ENCODE results near the gene TOLLIP.

TOLLIP gene

GRCh38 chr11:1237851-1238250, 71.6 kb downstream of the TOLLIP start:
- intact Hi-C loops (cut with DNase I) = no loop called here
- peak in 3 of 10 donors; percentile 26 to 70 (median 49) for DNase-seq

GRCh38 chr11:1237128-1237580, 72.3 kb downstream of the TOLLIP start:
- intact Hi-C loops (cut with DNase I) = no loop called here
- peak in 3 of 10 donors; percentile 52 to 71 (median 67) for DNase-seq

GRCh38 chr11:1236316-1237127, 72.9 kb downstream of the TOLLIP start:
- intact Hi-C loops (cut with DNase I) = no loop called here
- peak in 4 of 10 donors; percentile 3 to 78 (median 70) for DNase-seq

- peak in 5 of 10 donors; percentile 4 to 77 (median 39) for DNase-seq
- intact Hi-C loops (cut with DNase I) = no loop called here
Observed at GRCh38 chr11:1235901-1236315, 73.5 kb downstream of the TOLLIP start.

GRCh38 chr11:1235306-1235900, 74.0 kb downstream of the TOLLIP start:
- peak in 4 of 10 donors; percentile 1 to 55 (median 34) for DNase-seq
- intact Hi-C loops (cut with DNase I) = no loop called here

GRCh38 chr11:1234771-1235305, 74.6 kb downstream of the TOLLIP start:
- intact Hi-C loops (cut with DNase I) = no loop called here
- peak in 5 of 10 donors; percentile 2 to 84 (median 65) for DNase-seq

- DNase-seq = peak in 5 of 10 donors; percentile 4 to 82 (median 47)
- intact Hi-C loops (cut with DNase I) = no loop called here
Observed at GRCh38 chr11:1234054-1234720, 75.2 kb downstream of the TOLLIP start.

GRCh38 chr11:1233351-1234053, 75.9 kb downstream of the TOLLIP start:
- intact Hi-C loops (cut with DNase I) = no loop called here
- peak in 5 of 10 donors; percentile 2 to 64 (median 35) for DNase-seq

GRCh38 chr11:1232883-1233321, 76.5 kb downstream of the TOLLIP start:
- intact Hi-C loops (cut with DNase I) = no loop called here

GRCh38 chr11:1232021-1232882, 77.2 kb downstream of the TOLLIP start:
- peak in 5 of 10 donors; percentile 3 to 76 (median 61) for DNase-seq
- intact Hi-C loops (cut with DNase I) = no loop called here

More at GRCh38 chr11:1232883-1233321, 76.5 kb downstream of the TOLLIP start:
- DNase-seq = peak in 3 of 10 donors; percentile 21 to 85 (median 76)

- DNase-seq = peak in 5 of 10 donors; percentile 3 to 78 (median 60)
Observed at GRCh38 chr11:1231396-1232020, 77.9 kb downstream of the TOLLIP start.

GRCh38 chr11:1230456-1231395, 78.7 kb downstream of the TOLLIP start:
- intact Hi-C loops (cut with DNase I) = no loop called here
- peak in 5 of 10 donors; percentile 4 to 80 (median 67) for DNase-seq

More at GRCh38 chr11:1231396-1232020, 77.9 kb downstream of the TOLLIP start:
- intact Hi-C loops (cut with DNase I) = no loop called here

- peak in 1 of 10 donors; percentile 10 for DNase-seq
- intact Hi-C loops (cut with DNase I) = no loop called here
Observed at GRCh38 chr11:1230121-1230455, 79.3 kb downstream of the TOLLIP start.

GRCh38 chr11:1229471-1230120, 79.8 kb downstream of the TOLLIP start:
- peak in 4 of 10 donors; percentile 3 to 79 (median 68) for DNase-seq
- intact Hi-C loops (cut with DNase I) = no loop called here

- intact Hi-C loops (cut with DNase I) = no loop called here
- peak in 4 of 10 donors; percentile 4 to 64 (median 32) for DNase-seq
Observed at GRCh38 chr11:1228921-1229451, 80.4 kb downstream of the TOLLIP start.

- DNase-seq = peak in 5 of 10 donors; percentile 5 to 81 (median 55)
- intact Hi-C loops (cut with DNase I) = no loop called here
Observed at GRCh38 chr11:1228101-1228821, 81.2 kb downstream of the TOLLIP start.

Data from posterior cingulate gyrus (tissue), 11 donors.